ENCODE measurements around the gene SOWAHD.

SOWAHD gene

GRCh38 chrX:119753001-119753400, 5.4 kb upstream of the SOWAHD start:
- TF ChIP-seq REST (IDR thresholded peaks at IDR 0.05; ENCODE audit: insufficient read depth in 1 of 2, low read depth in 2 of 2, low read length in 2 of 2), result no peak

GRCh38 chrX:119753639-119754257, 4.6 kb upstream of the SOWAHD start:
- TF ChIP-seq FOXP2 (optimal IDR thresholded peaks at IDR 0.05; ENCODE audit: borderline replicate concordance, extremely low read depth, extremely low read length, insufficient read depth) (no peak), REST (IDR thresholded peaks at IDR 0.05; ENCODE audit: insufficient read depth in 1 of 2, low read depth in 2 of 2, low read length in 2 of 2) (no peak), TAF1 (IDR thresholded peaks at IDR 0.05; ENCODE audit: borderline replicate concordance, insufficient read depth, low read length) (no peak), POLR2AphosphoS5 (IDR thresholded peaks at IDR 0.05; ENCODE audit: low read depth, low read length) (no peak), SIN3A (IDR thresholded peaks at IDR 0.05; ENCODE audit: borderline replicate concordance, insufficient read depth, low read length) (no peak)

DNA sequence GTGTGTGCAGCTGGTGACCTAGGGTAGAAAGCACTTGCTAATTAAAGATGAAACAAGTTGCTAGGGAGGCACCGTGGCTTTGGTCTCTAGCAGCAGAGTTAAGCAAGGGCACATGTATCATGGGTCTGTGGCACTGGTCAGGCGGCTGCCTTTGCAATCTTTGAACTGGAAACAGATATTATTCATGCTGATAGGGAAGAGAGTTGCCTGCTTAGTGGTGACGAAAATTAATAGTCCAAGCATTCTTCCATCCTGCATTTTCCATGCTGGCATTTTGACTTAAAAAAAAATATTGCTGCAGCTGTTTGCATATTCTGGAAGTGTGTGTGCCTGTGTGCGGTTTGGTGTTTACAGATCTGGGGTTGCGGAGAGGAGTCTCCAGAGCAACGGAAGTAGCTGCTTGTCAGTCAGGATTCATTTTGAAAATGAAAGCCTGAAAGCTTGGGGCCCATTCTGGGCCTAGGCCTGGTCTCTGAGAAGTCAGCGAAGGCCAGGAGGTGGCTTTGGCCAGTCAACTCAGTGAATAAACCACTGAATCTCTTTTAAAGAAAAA, 2.3 kb upstream of the SOWAHD start:
- no peak for TF ChIP-seq SIN3A (IDR thresholded peaks at IDR 0.05; ENCODE audit: borderline replicate concordance, insufficient read depth, low read length)
- TF ChIP-seq POLR2AphosphoS5 (IDR thresholded peaks at IDR 0.05; ENCODE audit: low read depth, low read length), result no peak

DNA sequence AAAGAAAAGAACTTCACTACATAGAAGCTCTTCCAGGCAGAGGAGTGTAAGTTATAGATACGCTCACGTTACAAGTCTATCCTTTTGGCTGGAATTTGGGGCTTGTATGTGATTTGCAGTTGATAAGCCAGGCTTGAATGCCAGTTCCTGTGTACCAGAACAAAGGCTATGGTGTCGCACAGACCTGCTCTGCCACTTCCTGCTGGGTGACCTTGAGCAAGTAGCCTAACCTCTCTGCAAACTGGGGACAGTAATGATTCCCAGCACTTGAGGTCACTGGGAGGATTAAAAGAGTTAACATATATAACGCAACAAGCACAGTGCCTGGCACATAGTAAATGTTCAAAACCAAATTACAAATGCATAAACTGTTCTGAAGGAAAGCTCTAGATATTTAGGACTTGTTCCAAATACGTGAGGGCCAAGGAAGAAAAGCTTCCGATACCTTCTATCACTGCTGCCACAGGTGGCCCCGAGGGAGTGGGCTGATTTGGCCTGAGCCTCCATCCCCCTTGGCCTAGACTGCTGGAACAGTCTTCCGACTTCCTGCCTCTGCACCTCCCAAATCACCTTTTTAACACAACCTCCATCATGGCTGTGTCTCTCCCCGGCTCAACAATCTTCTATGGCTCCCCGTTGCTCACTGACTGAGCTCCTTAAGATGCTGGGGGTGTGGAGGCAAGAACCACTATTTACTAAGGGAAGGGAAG, 1.3 kb upstream of the SOWAHD start:
- no peak for TF ChIP-seq SIN3A (IDR thresholded peaks at IDR 0.05; ENCODE audit: borderline replicate concordance, insufficient read depth, low read length)
- no peak for TF ChIP-seq FOXP2 (optimal IDR thresholded peaks at IDR 0.05; ENCODE audit: borderline replicate concordance, extremely low read depth, extremely low read length, insufficient read depth)
- TF ChIP-seq REST (IDR thresholded peaks at IDR 0.05; ENCODE audit: insufficient read depth in 1 of 2, low read depth in 2 of 2, low read length in 2 of 2), result no peak

DNA sequence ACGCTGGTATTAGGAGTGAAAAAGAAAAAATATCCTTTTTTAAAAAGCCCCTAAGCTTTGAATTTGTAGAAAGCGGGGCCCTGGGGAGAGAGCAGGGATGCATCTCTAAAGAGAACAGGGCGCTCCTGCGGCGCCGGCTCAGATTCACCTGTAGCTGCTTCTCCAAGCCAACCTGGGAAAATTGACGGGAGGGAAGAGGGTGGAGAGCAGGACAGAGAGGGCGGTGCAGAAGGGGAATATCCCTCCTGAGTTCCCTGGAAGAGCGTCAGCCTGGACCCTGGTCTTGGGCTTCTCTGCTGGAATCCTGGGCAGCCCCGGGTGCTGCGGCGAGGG, 776 bp upstream of the SOWAHD start:
- TF ChIP-seq TAF1 (IDR thresholded peaks at IDR 0.05; ENCODE audit: borderline replicate concordance, insufficient read depth, low read length) (no peak), SIN3A (IDR thresholded peaks at IDR 0.05; ENCODE audit: borderline replicate concordance, insufficient read depth, low read length) (no peak), REST (IDR thresholded peaks at IDR 0.05; ENCODE audit: insufficient read depth in 1 of 2, low read depth in 2 of 2, low read length in 2 of 2) (no peak), POLR2AphosphoS5 (IDR thresholded peaks at IDR 0.05; ENCODE audit: low read depth, low read length) (no peak)

All from PFSK-1 (cell line).